ENCODE data around the gene CYTH4.

DNA sequence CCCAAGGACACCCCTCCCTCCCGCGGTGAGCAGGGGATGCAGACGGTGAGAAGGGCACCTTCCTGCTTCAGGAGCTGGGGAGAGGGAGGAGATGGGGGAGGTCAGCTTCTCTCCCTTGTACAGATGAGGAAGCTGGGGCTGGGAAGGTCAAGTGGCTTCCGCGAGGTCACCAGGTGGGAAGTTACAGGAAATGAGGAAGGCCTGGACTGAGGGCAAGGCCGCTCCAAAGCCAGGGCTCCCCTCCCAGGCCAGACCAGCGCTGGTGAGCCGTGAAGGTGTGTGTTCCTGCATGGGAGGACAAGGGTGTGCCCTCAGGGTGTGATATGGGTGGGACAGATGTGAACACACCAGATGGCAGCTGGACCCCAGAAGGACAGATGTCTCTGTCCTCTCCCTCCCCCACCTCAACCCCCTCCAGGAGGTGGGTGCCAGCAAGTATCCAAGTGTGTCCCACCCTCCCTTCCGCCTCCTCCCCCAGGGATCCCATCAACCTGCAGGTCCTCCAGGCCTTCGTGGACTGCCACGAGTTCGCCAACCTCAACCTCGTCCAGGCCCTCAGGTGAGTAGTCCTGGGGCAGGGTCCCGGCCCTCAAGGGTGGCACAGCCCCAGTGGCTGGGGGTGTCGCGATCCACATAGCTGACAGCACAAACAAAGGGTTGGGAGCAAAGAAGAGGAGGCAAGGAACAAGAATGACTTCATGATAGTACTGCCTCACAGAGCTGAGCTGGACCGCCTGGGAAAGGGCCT lies 16.6 kb downstream of the CYTH4 start:
- TF ChIP-seq POLR2A (IDR thresholded peaks at IDR 0.05; ENCODE audit: low read length) (no peak), GATA1 (IDR thresholded peaks at IDR 0.05; ENCODE audit: low read depth, low read length) (no peak)

All from erythroblast (primary cell).